SK-N-SH (cell line): Measurements from ENCODE around the gene WFIKKN1.

Experiments
- CTCF ChIP-seq: fragments of 200-600 bp; sonication (generic); IDR thresholded peaks from 2 replicates; pipeline ENCODE4 v1.6.1; 2017; ENCODE audit warnings: antibody characterized with exemption, mild to moderate bottlenecking, moderate library complexity
- EP300 ChIP-seq, 2 experiments: IDR thresholded peaks; 2 replicates each; pipeline versions ENCODE4 v1.4.0 to v1.6.1; 2012; ENCODE audit warnings: borderline replicate concordance in 1 of 2, low read depth in 1 of 2, low read length in 1 of 2

GRCh38 chr16:661184-661821, 30.5 kb downstream of the WFIKKN1 start:
- TF ChIP-seq CTCF (no peak), EP300 (IDR thresholded peaks at IDR 0.05; ENCODE audit: borderline replicate concordance in 1 of 2, low read depth in 1 of 2, low read length in 1 of 2) (no peak)
